Activated T-cell treated with anti-CD3 and anti-CD28 coated beads, Interleukin-2, amount 50 U/mL, for 4 hours (primary cell): ENCODE results near the gene TBC1D20. TPM values are rescaled to one million over a fixed set of nuclear protein-coding genes. Genes with fewer than 3 reads are reported as not detected.
"Not testable (repeated sequence)": the region's sequence is repeated elsewhere in the genome, so short reads cannot be mapped to it uniquely, and the experiment has no call there.

ENCODE experiments used
- ATAC-seq, 2 donors: fragments of 200-7000 bp; cut with Tn5 transposase; one replicate each; pipeline ENCODE4 v1.10.0; 2021
- DNase-seq: peaks from one replicate; pipeline ENCODE4 v3.0.0-alpha.2; 2020
- H3K27me3 Mint-ChIP-seq: one replicate; pipeline ENCODE4 v1.8.0; 2021; ENCODE audit warnings: low read depth, mixed read lengths
- H3K36me3 Mint-ChIP-seq: one replicate; pipeline ENCODE4 v1.8.0; 2022; ENCODE audit warnings: mixed read lengths; ENCODE audit not compliant: insufficient read depth
- H3K4me1 Mint-ChIP-seq: one replicate; pipeline ENCODE4 v1.8.0; 2021; ENCODE audit warnings: low read depth, mixed read lengths
- H3K4me3 Mint-ChIP-seq: one replicate; pipeline ENCODE4 v1.8.0; 2021; ENCODE audit warnings: mild to moderate bottlenecking, moderate library complexity, mixed read lengths
- H3K9me3 Mint-ChIP-seq: one replicate; pipeline ENCODE4 v1.8.0; 2021; ENCODE audit warnings: mixed read lengths
- total RNA-seq, 3 donors: library from RNA; stranded (reverse); gene quantifications; one replicate each; pipeline ENCODE4 v1.2.1, GENCODE V29; 2021

TBC1D20 gene
- total RNA-seq, 3 donors from 2014 or later, result 21.2 to 25.5 (median 23.9) TPM

GRCh38 chr20:399182-399707 is 63.1 kb downstream of the TBC1D20 start:
- Mint-ChIP-seq H3K4me1 (peaks cover 15% of the 10 kb centered on the region), H3K9me3 (no peaks in the 10 kb centered on the region), H3K36me3 (peaks cover 12% of the 10 kb centered on the region), H3K4me3 (no peak overlapping the region), H3K27me3 (no peaks in the 10 kb centered on the region)
- no peak for DNase-seq
- ATAC-seq, result no peak

- Mint-ChIP-seq H3K4me3 (no peak overlapping the region), H3K36me3 (peaks cover 20% of the 10 kb centered on the region), H3K4me1 (peaks cover 10% of the 10 kb centered on the region), H3K27me3 (no peaks in the 10 kb centered on the region), H3K9me3 (no peaks in the 10 kb centered on the region)
- ATAC-seq (no peak), DNase-seq (no peak)
Measured at GRCh38 chr20:397432-398237, 64.7 kb downstream of the TBC1D20 start.

- ATAC-seq (no peak), DNase-seq (no peak)
- no peak overlapping the region for H3K4me3 Mint-ChIP-seq
- H3K36me3 Mint-ChIP-seq, result peaks cover 27% of the 10 kb centered on the region
- no peaks in the 10 kb centered on the region for H3K27me3 Mint-ChIP-seq
- H3K9me3 Mint-ChIP-seq, result no peaks in the 10 kb centered on the region
- peaks cover 5% of the 10 kb centered on the region for H3K4me1 Mint-ChIP-seq
Measured at GRCh38 chr20:396619-397431, 65.5 kb downstream of the TBC1D20 start.

- Mint-ChIP-seq H3K4me3 (no peak overlapping the region), H3K27me3 (no peaks in the 10 kb centered on the region), H3K4me1 (peaks cover 3% of the 10 kb centered on the region), H3K9me3 (no peaks in the 10 kb centered on the region), H3K36me3 (peaks cover 30% of the 10 kb centered on the region)
- ATAC-seq (no peak), DNase-seq (no peak)
Measured at GRCh38 chr20:396252-396618, 66.1 kb downstream of the TBC1D20 start.

GRCh38 chr20:393296-393695 is 69.0 kb downstream of the TBC1D20 start:
- peaks cover 42% of the 10 kb centered on the region for H3K36me3 Mint-ChIP-seq
- not testable (repeated sequence) for H3K4me1 Mint-ChIP-seq, H3K27me3 Mint-ChIP-seq, DNase-seq, ATAC-seq, H3K4me3 Mint-ChIP-seq, H3K9me3 Mint-ChIP-seq

DNA sequence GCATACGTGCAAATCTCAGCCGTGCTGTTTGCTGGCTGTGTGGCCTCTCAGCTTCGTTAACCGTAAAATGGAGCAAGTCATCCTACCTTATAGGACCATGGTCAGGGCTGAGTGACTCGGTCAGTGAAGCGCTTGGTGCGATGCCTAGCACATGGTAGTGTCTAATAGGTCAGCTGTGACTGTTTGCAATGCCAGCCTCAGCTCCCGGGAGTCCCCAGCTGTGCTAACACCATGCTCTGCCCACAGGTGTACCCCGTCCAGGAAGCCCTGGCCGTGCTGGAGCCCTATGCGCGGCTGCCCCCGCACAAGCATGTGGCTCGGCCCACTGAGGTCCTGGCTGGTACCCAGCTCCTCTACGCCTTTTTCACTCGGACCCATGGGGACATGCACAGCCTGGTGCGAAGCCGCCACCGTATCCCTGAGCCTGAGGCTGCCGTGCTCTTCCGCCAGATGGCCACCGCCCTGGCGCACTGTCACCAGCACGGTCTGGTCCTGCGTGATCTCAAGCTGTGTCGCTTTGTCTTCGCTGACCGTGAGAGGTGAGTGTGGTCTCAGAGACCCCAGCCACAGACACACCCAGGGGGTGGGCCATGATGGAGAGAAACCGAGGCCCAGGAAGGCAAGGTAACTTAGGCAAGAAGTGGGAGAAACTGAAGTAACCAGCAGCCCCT is 71.2 kb downstream of the TBC1D20 start:
- H3K4me3 Mint-ChIP-seq, result no peak overlapping the region
- no peaks in the 10 kb centered on the region for H3K9me3 Mint-ChIP-seq
- no peaks in the 10 kb centered on the region for H3K27me3 Mint-ChIP-seq
- DNase-seq (no peak), ATAC-seq (no peak)
- H3K36me3 Mint-ChIP-seq, result peaks cover 42% of the 10 kb centered on the region
- H3K4me1 Mint-ChIP-seq, result no peaks in the 10 kb centered on the region

DNA sequence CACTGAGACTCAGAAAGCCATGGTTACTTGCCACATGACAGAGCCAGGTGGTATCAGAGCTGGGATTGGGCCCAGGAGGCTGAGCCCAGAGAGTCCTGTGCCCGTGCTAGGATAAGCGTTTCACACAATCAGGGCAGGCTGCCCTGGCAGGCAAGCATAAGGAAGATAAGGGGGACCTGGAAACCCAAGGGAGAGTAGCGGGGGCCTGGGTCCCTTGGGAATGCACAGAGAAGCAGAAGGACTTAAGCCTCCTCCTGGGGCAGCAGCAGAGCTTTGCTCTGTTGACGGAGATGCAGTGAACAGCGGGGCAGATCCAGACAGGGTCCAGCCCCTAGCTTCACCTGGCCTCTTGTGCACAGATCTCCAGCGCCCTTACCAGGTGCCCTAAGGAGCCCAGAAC is 73.1 kb downstream of the TBC1D20 start:
- Mint-ChIP-seq H3K9me3 (no peaks in the 10 kb centered on the region), H3K4me1 (peaks cover 2% of the 10 kb centered on the region), H3K36me3 (peaks cover 48% of the 10 kb centered on the region), H3K4me3 (no peak overlapping the region), H3K27me3 (no peaks in the 10 kb centered on the region)
- DNase-seq, result no peak
- no peak for ATAC-seq

DNA sequence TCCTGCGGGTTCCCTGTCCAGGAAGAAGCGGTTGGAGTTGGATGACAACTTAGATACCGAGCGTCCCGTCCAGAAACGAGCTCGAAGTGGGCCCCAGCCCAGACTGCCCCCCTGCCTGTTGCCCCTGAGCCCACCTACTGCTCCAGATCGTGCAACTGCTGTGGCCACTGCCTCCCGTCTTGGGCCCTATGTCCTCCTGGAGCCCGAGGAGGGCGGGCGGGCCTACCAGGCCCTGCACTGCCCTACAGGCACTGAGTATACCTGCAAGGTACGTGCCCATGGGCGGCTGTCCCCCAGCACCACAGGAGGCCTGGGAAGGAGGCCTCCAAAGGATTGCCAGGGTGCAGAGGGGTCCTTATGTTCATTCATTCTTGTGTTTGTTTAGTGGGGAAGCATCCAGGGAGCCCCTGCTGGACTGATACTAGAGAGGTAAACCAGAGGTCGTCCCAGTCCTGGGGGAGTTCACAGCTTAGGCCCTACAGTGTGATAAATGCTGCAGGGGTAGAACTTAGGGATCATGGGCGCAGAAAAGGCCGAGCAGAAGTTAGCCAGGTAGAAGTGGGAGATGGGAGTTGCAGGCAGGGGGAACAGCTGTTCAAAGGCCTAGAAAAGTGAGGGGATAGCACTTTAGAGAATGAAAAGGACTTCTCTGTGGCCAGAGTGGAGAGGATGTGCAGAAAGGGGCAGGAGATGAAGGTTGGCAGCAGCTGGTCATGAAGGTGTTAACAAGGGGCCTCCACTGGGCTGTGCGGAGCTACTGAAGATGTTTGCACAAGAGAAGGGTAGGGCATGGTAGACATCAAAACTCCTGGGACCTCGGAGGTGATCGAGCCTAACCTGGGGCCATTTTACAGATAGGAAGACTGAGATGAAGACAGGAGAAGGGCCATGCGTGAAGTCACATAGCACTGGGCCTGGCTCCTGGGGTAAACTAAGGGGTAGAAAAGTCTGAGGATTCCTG is 74.0 kb downstream of the TBC1D20 start:
- H3K9me3 Mint-ChIP-seq, result no peaks in the 10 kb centered on the region
- DNase-seq, result no peak
- no peaks in the 10 kb centered on the region for H3K27me3 Mint-ChIP-seq
- H3K4me3 Mint-ChIP-seq, result no peak overlapping the region
- H3K36me3 Mint-ChIP-seq, result peaks cover 50% of the 10 kb centered on the region
- H3K4me1 Mint-ChIP-seq, result peaks cover 9% of the 10 kb centered on the region
- no peak for ATAC-seq

DNA sequence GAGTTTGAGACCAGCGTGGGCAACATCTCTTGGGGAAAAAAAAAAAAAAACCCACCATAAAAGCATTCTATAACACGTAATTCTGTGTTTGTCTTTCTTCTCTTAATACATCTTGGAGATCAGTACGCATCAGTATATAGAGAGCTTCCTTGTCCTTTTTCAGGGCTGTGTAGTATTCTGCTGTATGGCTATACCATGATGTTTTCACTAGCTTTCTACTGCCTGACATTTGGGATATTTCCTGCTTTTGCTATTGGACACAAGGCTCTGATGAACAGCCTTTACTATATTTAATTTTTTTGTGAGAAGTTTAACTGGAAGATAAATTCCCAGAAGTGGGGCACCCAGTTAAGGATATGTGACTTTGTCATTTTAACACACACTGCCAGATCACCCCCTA is 74.8 kb downstream of the TBC1D20 start:
- Mint-ChIP-seq H3K27me3 (no peaks in the 10 kb centered on the region), H3K9me3 (no peaks in the 10 kb centered on the region), H3K4me1 (peaks cover 13% of the 10 kb centered on the region), H3K4me3 (no peak overlapping the region), H3K36me3 (peaks cover 44% of the 10 kb centered on the region)
- DNase-seq, result no peak
- ATAC-seq, result no peak

GRCh38 chr20:386634-387033 is 75.7 kb downstream of the TBC1D20 start:
- not testable (repeated sequence) for ATAC-seq, H3K4me3 Mint-ChIP-seq, DNase-seq, H3K27me3 Mint-ChIP-seq, H3K9me3 Mint-ChIP-seq
- H3K36me3 Mint-ChIP-seq, result peaks cover 37% of the 10 kb centered on the region
- peaks cover 13% of the 10 kb centered on the region for H3K4me1 Mint-ChIP-seq

Other genes starting within 250 kb of the TBC1D20 start
- gene DEFB129, start 235.3 kb downstream of the TBC1D20 start, total RNA-seq, result not detected
- not detected for gene DEFB132, start 204.8 kb downstream of the TBC1D20 start, total RNA-seq
- 1 to 10 TPM; 2.1 to 3.2 (median 3.0) TPM for gene C20orf96, start 171.8 kb downstream of the TBC1D20 start, total RNA-seq
- gene ZCCHC3, start 165.0 kb downstream of the TBC1D20 start, total RNA-seq, result 10 to 100 TPM; 22.5 to 26.0 (median 25.5) TPM
- gene SOX12, start 137.0 kb downstream of the TBC1D20 start, total RNA-seq, result 1 to 10 TPM; 3.9 to 8.5 (median 6.4) TPM
- 1 to 10 TPM; 2.7 to 3.2 (median 2.8) TPM for gene NRSN2, start 115.4 kb downstream of the TBC1D20 start, total RNA-seq
- gene TRIB3, start 81.8 kb downstream of the TBC1D20 start, total RNA-seq, result 10 to 100 TPM; 34.6 to 45.2 (median 37.0) TPM
- 100 to 1,000 TPM in 2 of 3 donors, 10 to 100 TPM in 1; 87.1 to 104 (median 103) TPM for gene RBCK1, start 54.2 kb downstream of the TBC1D20 start, total RNA-seq
- 100 to 1,000 TPM; 183 to 191 (median 187) TPM for gene CSNK2A1, start 81.3 kb upstream of the TBC1D20 start, total RNA-seq
- under 1 TPM in 1 of 3 donors, not detected in 2; 0.21 TPM for gene TCF15, start 147.8 kb upstream of the TBC1D20 start, total RNA-seq
- gene SRXN1, start 190.7 kb upstream of the TBC1D20 start, total RNA-seq, result 10 to 100 TPM; 28.5 to 39.8 (median 38.5) TPM
- not detected for gene SCRT2, start 213.3 kb upstream of the TBC1D20 start, total RNA-seq